8988T (cell line): Measurements from ENCODE around the gene KMO.

Experiments used
- DNase-seq: peaks from one replicate; pipeline ENCODE4 v3.0.0; 2011

The KMO gene

GRCh38 chr1:241532162-241532531, at the start of gene KMO:
TSS of gene KMO (plus strand) at chr1:241532378. CDS start at chr1:241532445, 67 bp downstream.
- no peak for DNase-seq

- DNase-seq = no peak
Measured at GRCh38 chr1:241482761-241483250, 49.4 kb upstream of the KMO start.

- DNase-seq = no peak
Measured at GRCh38 chr1:241485145-241485544, 47.0 kb upstream of the KMO start.

GRCh38 chr1:241485554-241485992, 46.6 kb upstream of the KMO start:
- no peak for DNase-seq

DNA sequence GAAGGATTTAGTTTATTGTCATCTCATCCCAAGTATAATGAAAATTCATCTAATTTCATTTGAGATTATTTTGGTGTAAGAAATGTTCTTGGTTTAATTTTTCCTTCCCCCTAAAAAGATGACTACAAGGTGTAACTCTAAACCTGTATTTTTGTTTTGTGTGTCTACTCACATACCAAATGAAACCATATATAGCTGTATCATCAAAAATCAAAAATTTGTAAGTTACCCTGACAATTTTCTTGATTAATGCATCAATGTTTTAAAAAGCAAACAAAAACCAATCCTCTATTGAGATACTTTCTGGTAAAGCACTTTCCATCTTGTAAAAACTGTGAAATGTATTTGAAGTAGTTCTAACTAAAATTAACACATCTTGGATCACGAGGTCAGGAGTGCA, 43.4 kb upstream of the KMO start:
- DNase-seq = no peak

DNA sequence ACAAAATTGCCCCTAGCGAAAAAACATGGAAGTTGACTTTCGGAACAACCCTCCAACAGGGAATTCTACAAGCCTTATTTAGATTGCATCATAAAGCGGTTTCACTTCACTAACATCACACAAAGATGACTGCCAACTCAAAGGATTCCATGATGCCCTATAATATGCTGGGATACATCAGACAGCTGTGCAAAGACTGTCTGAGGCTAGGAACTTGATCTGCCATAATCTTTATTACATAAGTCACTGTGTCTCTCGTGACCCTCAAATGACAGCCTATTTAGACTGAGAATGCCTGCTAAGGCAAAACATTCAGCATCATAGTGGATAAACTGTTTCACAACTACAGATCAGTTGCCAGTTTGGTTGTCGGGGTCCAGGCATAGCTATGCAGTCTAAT, 36.4 kb upstream of the KMO start:
- DNase-seq = no peak

DNA sequence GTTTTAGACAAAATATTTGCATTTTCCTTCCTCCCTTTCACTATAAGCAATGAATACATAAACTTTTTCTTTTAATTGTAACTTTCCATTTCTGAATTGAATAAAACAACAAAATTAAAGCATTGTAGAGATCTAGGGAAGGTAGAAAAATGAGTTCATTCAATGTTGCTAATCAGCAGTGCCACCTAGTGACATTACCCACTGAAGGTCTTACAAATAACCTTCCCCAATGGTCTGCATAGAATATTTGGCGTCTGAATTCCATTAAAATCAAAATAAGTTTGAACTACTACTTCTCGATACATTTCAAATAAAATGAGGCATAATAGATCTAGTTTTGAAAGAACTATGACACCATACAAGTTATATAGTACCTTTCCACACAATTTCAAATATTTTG, 32.3 kb upstream of the KMO start:
- DNase-seq = no peak

- DNase-seq = no peak
Measured at GRCh38 chr1:241503444-241503843, 28.7 kb upstream of the KMO start.

GRCh38 chr1:241507189-241507863, 24.9 kb upstream of the KMO start:
- DNase-seq = no peak

DNA sequence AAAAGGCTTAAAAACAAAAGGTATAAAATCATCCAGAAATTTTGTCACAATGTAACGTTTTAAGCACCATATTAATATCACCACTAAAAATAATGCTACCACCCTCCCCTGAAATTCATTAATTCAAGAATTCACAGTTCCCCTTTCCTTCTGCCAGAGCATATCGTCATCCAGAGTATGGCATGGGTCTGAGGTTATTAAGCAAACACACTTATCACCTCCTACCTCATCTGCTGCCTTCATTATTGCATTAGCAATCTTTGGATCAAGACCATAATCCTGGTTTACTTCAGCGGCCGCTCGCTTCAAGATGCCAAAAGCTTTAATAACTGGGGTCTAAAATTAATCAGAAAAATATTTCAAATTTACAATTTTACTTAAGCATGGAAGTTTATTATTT, 18.8 kb upstream of the KMO start:
- DNase-seq = no peak

DNA sequence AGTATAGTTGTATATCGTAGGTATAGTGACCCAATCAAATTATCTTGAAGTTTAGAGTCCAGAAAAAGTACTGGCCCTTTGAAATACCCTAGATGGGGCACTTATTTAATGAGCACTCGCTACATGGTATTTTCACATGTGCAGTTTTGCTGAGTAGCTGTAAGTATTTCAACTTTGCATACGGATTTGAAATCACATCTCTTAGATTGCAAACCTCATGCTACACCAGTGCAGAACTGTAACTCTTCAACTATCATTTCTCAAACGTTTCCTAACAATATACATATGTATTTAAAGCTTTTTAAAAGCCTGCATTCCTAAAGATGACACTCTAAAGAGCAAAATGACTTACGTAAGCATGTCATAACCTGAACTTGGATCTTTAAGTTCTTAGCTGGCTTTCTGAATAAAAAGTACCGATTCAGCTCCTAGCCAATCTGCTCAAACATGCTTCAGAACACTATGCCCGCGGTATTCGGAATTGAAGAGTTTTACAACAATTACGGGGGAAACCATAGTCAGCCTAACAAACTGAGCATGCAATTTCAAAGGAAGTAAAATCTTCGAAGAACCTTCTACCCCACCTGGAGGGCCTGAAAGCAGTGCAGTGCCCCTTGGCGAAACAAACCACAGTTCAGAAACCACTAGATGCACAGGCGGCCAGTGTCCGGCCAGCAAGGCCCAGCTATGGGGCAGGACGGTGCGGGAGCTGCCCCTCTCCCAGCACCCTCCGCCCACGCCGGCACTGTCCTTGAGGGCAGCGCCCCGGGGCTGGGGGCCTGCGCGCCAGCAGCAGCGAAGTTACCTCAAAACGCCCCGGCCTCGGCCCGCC, 13.5 kb upstream of the KMO start:
- DNase-seq = no peak

GRCh38 chr1:241519308-241520079, 12.7 kb upstream of the KMO start, which contains the start of gene FH:
TSS of gene FH (minus strand) at chr1:241519755. CDS start at chr1:241519722, 33 bp downstream.
- peak; percentile 28 for DNase-seq

- DNase-seq = no peak
Measured at GRCh38 chr1:241520080-241520465, 12.1 kb upstream of the KMO start.

GRCh38 chr1:241521718-241522117, 10.5 kb upstream of the KMO start:
- no peak for DNase-seq

- no peak for DNase-seq
Measured at GRCh38 chr1:241525026-241525425, 7.2 kb upstream of the KMO start.

- no peak for DNase-seq
Measured at GRCh38 chr1:241527146-241527545, 5.0 kb upstream of the KMO start.

DNA sequence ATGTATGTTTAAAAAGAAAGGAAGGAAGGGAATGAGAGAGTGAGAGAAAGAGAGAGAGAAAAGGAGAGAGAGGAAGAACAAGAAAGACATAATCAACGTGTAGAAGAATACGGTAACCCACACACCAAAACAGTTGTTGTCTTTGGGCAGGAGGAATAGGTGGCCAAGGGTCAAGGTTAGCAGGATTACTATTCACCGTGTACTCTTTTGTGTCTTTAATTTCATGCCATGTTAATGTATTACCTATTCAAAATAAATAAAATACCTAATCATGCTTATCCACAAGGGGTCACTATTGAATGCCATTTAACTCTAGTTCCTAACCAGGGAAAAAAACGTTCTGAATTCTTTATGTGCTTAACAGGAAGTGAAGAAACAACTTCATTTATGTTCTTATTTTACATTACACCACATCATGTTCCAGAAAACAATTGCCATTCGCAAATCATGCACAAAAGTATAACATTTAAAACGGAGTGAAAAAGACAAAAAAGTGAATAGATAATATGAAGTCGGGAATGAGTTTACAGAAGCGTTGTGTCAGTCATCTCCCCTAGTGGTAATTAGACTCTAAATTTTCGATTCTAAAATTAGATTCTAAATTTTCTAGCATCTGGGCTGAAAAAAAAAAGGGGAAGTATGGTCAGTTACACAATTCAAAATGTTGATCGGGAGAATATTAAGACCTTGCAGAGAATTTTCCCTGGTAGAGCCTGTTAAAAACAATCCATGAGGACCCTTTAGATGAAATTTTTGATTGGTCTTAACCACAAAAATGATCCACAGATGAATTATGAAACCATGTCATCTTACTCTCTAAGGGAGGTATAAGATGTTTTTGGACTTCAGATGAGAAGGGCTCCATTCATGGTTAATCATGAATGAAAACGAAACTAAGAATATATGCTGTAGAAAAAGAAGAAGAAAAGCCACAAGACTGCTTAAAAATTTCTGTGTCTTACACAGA, 700 bp upstream of the KMO start:
- no peak for DNase-seq

DNA sequence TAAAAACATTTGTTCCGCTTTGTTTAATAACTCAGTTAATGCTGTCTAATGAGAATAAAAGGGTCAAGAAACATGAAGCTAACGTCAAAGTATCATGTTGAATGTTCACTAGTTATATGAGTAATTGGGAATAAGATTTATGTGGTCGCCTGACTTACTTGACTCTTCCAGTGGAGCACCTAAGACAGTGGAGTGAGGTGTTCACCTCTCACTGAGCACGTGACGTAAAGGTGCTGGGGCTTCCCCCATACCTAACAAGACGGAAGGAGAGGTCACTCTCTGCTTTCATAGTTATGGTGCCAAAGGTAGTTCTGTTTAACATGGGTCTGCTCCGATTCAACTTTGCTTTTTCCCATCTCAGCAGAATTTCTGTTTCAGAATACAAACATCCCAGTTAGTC, 686 bp downstream of the KMO start:
- no peak for DNase-seq

- no peak for DNase-seq
Measured at GRCh38 chr1:241533326-241534115, 1.3 kb downstream of the KMO start.

- no peak for DNase-seq
Measured at GRCh38 chr1:241536304-241536703, 4.1 kb downstream of the KMO start.

DNA sequence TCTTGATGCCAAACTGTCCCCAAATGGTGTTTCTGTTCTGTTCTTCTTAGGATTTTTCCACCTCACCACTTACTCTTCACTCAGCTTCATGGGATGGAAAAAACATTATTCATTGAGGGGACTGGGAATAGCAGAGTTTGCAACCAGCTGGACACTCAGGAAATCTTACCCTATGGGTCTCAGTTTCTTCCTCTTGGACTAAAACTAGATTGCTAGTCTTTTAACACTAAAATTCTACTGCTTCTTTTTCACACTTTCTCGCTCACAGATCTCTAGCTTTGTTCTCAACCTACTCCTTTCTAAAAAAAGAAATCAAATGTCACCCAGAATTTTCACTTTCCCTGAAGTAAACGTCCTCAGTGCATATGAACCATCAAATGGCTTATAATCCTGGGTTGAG, 4.8 kb downstream of the KMO start:
- no peak for DNase-seq
